ENCODE results near the gene ABCB10. TPM values are rescaled to one million over a fixed set of nuclear protein-coding genes. Genes with fewer than 3 reads are reported as not detected.

ABCB10 gene
- total RNA-seq, 1 donor from 2014 or later = 17.6 TPM

- H3K4me3 ChIP-seq (ENCODE audit: low read depth, low read length) = peak overlapping the region; percentile 73
- FAIRE-seq (no peak), DNase-seq (ENCODE audit: low read depth) (no peak)
- TF ChIP-seq CTCF (IDR thresholded peaks at IDR 0.05; ENCODE audit: insufficient read depth, low read length, severe bottlenecking) = peak; percentile 21
- H3K27me3 ChIP-seq (ENCODE audit: control insufficient read depth, insufficient read depth, low read length) = no peaks in the 10 kb centered on the region
- no peaks in the 10 kb centered on the region for H3K36me3 ChIP-seq (ENCODE audit: control insufficient read depth, insufficient read depth, low read length)
Observed at GRCh38 chr1:229557913-229558414, 543 bp downstream of the ABCB10 start.

GRCh38 chr1:229557200-229557850 lies 1.2 kb downstream of the ABCB10 start:
- no peaks in the 10 kb centered on the region for H3K27me3 ChIP-seq (ENCODE audit: control insufficient read depth, insufficient read depth, low read length)
- FAIRE-seq = no peak
- no peaks in the 10 kb centered on the region for H3K36me3 ChIP-seq (ENCODE audit: control insufficient read depth, insufficient read depth, low read length)
- DNase-seq (ENCODE audit: low read depth) = peak; percentile 27
- peak overlapping the region; percentile 73 for H3K4me3 ChIP-seq (ENCODE audit: low read depth, low read length)
- TF ChIP-seq CTCF (IDR thresholded peaks at IDR 0.05; ENCODE audit: insufficient read depth, low read length, severe bottlenecking) = no peak

GRCh38 chr1:229554886-229555621 lies 3.5 kb downstream of the ABCB10 start:
- no peak for DNase-seq (ENCODE audit: low read depth)
- Histone ChIP-seq H3K36me3 (ENCODE audit: control insufficient read depth, insufficient read depth, low read length) (no peaks in the 10 kb centered on the region), H3K4me3 (ENCODE audit: low read depth, low read length) (no peak overlapping the region), H3K27me3 (ENCODE audit: control insufficient read depth, insufficient read depth, low read length) (no peaks in the 10 kb centered on the region)
- no peak for FAIRE-seq
- TF ChIP-seq CTCF (IDR thresholded peaks at IDR 0.05; ENCODE audit: insufficient read depth, low read length, severe bottlenecking) = no peak

- Histone ChIP-seq H3K36me3 (ENCODE audit: control insufficient read depth, insufficient read depth, low read length) (no peaks in the 10 kb centered on the region), H3K27me3 (ENCODE audit: control insufficient read depth, insufficient read depth, low read length) (no peaks in the 10 kb centered on the region), H3K4me3 (ENCODE audit: low read depth, low read length) (no peak overlapping the region)
- DNase-seq (ENCODE audit: low read depth) = no peak
- TF ChIP-seq CTCF (IDR thresholded peaks at IDR 0.05; ENCODE audit: insufficient read depth, low read length, severe bottlenecking) = no peak
- FAIRE-seq = no peak
Observed at GRCh38 chr1:229553621-229554130, 4.8 kb downstream of the ABCB10 start.

GRCh38 chr1:229552732-229553131 lies 5.8 kb downstream of the ABCB10 start:
- no peak overlapping the region for H3K4me3 ChIP-seq (ENCODE audit: low read depth, low read length)
- no peak for FAIRE-seq
- H3K36me3 ChIP-seq (ENCODE audit: control insufficient read depth, insufficient read depth, low read length) = no peaks in the 10 kb centered on the region
- H3K27me3 ChIP-seq (ENCODE audit: control insufficient read depth, insufficient read depth, low read length) = no peaks in the 10 kb centered on the region
- TF ChIP-seq CTCF (IDR thresholded peaks at IDR 0.05; ENCODE audit: insufficient read depth, low read length, severe bottlenecking) = no peak
- no peak for DNase-seq (ENCODE audit: low read depth)
